Measurements from ENCODE around the gene NID2. TPM values are rescaled to one million over a fixed set of nuclear protein-coding genes. Genes with fewer than 3 reads are reported as not detected.

Gene NID2
- total RNA-seq, 1 experiment from 2014 or later: 6.6 TPM

DNA sequence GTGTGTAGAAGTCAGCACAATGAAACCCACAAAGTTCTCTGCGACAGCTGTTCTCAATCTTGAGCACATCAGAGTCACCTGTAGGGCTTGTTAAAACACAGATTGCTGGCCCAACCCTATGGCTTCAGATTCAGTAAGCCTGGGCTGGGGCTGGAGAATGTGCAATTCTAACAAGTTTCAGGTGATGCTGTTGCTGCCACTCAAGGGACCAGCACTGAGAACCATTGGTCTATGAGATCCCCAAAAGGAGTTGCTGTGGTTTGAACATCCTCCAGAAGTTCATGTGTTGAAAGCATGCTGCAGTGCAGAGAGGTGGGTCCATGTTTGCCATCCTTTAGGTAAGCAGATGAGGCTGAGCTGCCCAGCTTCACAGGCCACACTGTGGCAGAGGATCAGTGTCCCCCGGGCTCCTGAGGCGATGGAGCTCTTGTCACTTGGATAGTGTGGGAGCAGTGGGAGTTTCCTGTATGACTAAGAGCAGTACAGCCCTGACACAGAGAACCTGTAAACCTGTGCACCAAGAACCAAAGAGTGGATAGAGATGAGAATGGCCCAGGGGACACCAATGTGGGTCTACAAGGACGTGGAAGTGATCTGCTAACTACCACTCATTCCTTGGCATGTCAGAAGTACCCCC is 87.5 kb downstream of the NID2 start:
- H3K27me3 ChIP-seq (ENCODE audit: insufficient read depth, low read length): no peaks in the 10 kb centered on the region
- H4K91ac ChIP-seq (ENCODE audit: insufficient read length, low read depth, low read length): no peak overlapping the region
- H3K56ac ChIP-seq (ENCODE audit: insufficient read length, low read depth, low read length): no peak overlapping the region
- H4K8ac ChIP-seq (replicated peaks; ENCODE audit: insufficient read length, low read depth, low read length): no peak overlapping the region
- H3K23ac ChIP-seq (ENCODE audit: insufficient read length, low read depth, low read length): no peak overlapping the region
- no peaks in the 10 kb centered on the region for H3K23me2 ChIP-seq (ENCODE audit: insufficient read length, low read depth, low read length, poor library complexity, severe bottlenecking)
- Mint-ChIP-seq H3K4me3 (no peak overlapping the region), H3K9me3 (no peaks in the 10 kb centered on the region), H3K4me1 (peaks cover 6 to 8% of the 10 kb centered on the region in 2 experiments), H3K27me3 (ENCODE audit: low read depth) (peaks cover 13% of the 10 kb centered on the region), H3K27ac (no peak overlapping the region), H3K36me3 (ENCODE audit: insufficient read depth in 1 of 3, low read depth in 3 of 3) (no peaks in the 10 kb centered on the region)
- no peaks in the 10 kb centered on the region for H3K4me1 ChIP-seq (ENCODE audit: insufficient read depth, low read length)
- no peak overlapping the region for H2BK12ac ChIP-seq (ENCODE audit: insufficient read length, low read depth, low read length)
- no peak overlapping the region for H2AFZ ChIP-seq (ENCODE audit: low read length)
- TF ChIP-seq, protein P1, sequence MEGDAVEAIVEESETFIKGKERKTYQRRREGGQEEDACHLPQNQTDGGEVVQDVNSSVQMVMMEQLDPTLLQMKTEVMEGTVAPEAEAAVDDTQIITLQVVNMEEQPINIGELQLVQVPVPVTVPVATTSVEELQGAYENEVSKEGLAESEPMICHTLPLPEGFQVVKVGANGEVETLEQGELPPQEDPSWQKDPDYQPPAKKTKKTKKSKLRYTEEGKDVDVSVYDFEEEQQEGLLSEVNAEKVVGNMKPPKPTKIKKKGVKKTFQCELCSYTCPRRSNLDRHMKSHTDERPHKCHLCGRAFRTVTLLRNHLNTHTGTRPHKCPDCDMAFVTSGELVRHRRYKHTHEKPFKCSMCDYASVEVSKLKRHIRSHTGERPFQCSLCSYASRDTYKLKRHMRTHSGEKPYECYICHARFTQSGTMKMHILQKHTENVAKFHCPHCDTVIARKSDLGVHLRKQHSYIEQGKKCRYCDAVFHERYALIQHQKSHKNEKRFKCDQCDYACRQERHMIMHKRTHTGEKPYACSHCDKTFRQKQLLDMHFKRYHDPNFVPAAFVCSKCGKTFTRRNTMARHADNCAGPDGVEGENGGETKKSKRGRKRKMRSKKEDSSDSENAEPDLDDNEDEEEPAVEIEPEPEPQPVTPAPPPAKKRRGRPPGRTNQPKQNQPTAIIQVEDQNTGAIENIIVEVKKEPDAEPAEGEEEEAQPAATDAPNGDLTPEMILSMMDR (conservative IDR thresholded peaks at IDR 0.05): no peak
- no peak overlapping the region for H3K14ac ChIP-seq (ENCODE audit: insufficient read depth, low read length)
- no peak overlapping the region for H2BK120ac ChIP-seq (ENCODE audit: low read depth, low read length, poor library complexity, severe bottlenecking)
- no peak overlapping the region for H4K5ac ChIP-seq (ENCODE audit: insufficient read length, low read depth, low read length)
- no peaks in the 10 kb centered on the region for H3K79me1 ChIP-seq (ENCODE audit: insufficient read depth, low read depth, low read length, poor library complexity, severe bottlenecking)
- no peak overlapping the region for H3K18ac ChIP-seq (ENCODE audit: insufficient read length, low read depth, low read length)
- H3T11ph ChIP-seq (ENCODE audit: low read length): no peak overlapping the region
- no peak overlapping the region for H2BK5ac ChIP-seq (ENCODE audit: insufficient read length, low read length)
- no peak overlapping the region for H2BK20ac ChIP-seq (ENCODE audit: low read depth, low read length, poor library complexity, severe bottlenecking)
- no peak overlapping the region for H3K4ac ChIP-seq (ENCODE audit: low read depth, low read length)
- no peak overlapping the region for H3K4me2 ChIP-seq (ENCODE audit: insufficient read depth, insufficient read length, low read length)
- no peak overlapping the region for H2AK5ac ChIP-seq (ENCODE audit: insufficient read length, low read length)
- H2BK15ac ChIP-seq (ENCODE audit: low read depth, low read length): no peak overlapping the region
- no peaks in the 10 kb centered on the region for H4K20me1 ChIP-seq (ENCODE audit: control insufficient read depth, insufficient read depth, insufficient read length)
- DNase-seq: no peak
- no peak overlapping the region for H3K9ac ChIP-seq (ENCODE audit: extremely low read depth, insufficient read length, low read length)
- H3K9me3 ChIP-seq (ENCODE audit: control insufficient read depth, low read depth, low read length): no peaks in the 10 kb centered on the region
- no peak overlapping the region for H3K27ac ChIP-seq (ENCODE audit: insufficient read length, low read depth, low read length)
- H3K79me2 ChIP-seq (ENCODE audit: insufficient read depth, low read length): no peaks in the 10 kb centered on the region
- no CpG with 5 or more reads among the region's 4 CpGs for WGBS (ENCODE audit: extremely low coverage, insufficient read length, low lambda C conversion rate)

Data from H9 (cell line).